Osteocyte (in vitro differentiated cells): Measurements from ENCODE around the gene TMEM232. TPM values are rescaled to one million over a fixed set of nuclear protein-coding genes. Genes with fewer than 3 reads are reported as not detected.

Source experiments
- DNase-seq: peaks from one replicate; pipeline ENCODE4 v3.0.0; 2021; ENCODE audit warnings: mixed read lengths; ENCODE audit not compliant: unreplicated experiment; ENCODE audit errors: extremely low spot score
- H3K27ac Mint-ChIP-seq: one replicate; pipeline ENCODE4 v1.8.0; 2021; ENCODE audit warnings: mild to moderate bottlenecking, mixed read lengths; ENCODE audit not compliant: unreplicated experiment
- H3K27me3 Mint-ChIP-seq: one replicate; pipeline ENCODE4 v1.8.0; 2021; ENCODE audit warnings: mixed read lengths; ENCODE audit not compliant: unreplicated experiment
- H3K36me3 Mint-ChIP-seq: one replicate; pipeline ENCODE4 v1.8.0; 2021; ENCODE audit warnings: mixed read lengths; ENCODE audit not compliant: unreplicated experiment
- H3K4me1 Mint-ChIP-seq: one replicate; pipeline ENCODE4 v1.8.0; 2021; ENCODE audit warnings: mixed read lengths; ENCODE audit not compliant: unreplicated experiment
- H3K4me3 Mint-ChIP-seq: one replicate; pipeline ENCODE4 v1.8.0; 2021; ENCODE audit warnings: mild to moderate bottlenecking, moderate library complexity, mixed read lengths; ENCODE audit not compliant: unreplicated experiment
- H3K9me3 Mint-ChIP-seq: one replicate; pipeline ENCODE4 v1.8.0; 2021; ENCODE audit warnings: mixed read lengths; ENCODE audit not compliant: unreplicated experiment
- CTCF ChIP-seq: fragments of 200-600 bp; sonication (generic); IDR thresholded peaks from 2 replicates; pipeline ENCODE4 v1.5.0; 2021; ENCODE audit warnings: antibody characterized with exemption, mild to moderate bottlenecking, moderate library complexity
- total RNA-seq: library from RNA; stranded (reverse); gene quantifications from 2 replicates; pipeline ENCODE4 v1.2.1, GENCODE V29; 2021

TMEM232 gene
- total RNA-seq, 1 donor from 2014 or later = 3.5 TPM

- H3K9me3 Mint-ChIP-seq = peaks cover 15% of the 10 kb centered on the region
- no peak for DNase-seq
- TF ChIP-seq CTCF = no peak
- H3K4me1 Mint-ChIP-seq = no peaks in the 10 kb centered on the region
- no peaks in the 10 kb centered on the region for H3K36me3 Mint-ChIP-seq
- no peaks in the 10 kb centered on the region for H3K27me3 Mint-ChIP-seq
- H3K4me3 Mint-ChIP-seq = no peak overlapping the region
- no peak overlapping the region for H3K27ac Mint-ChIP-seq
These were observed 200.7 kb downstream of the TMEM232 start for GRCh38 chr5:110525762-110526161.

DNA sequence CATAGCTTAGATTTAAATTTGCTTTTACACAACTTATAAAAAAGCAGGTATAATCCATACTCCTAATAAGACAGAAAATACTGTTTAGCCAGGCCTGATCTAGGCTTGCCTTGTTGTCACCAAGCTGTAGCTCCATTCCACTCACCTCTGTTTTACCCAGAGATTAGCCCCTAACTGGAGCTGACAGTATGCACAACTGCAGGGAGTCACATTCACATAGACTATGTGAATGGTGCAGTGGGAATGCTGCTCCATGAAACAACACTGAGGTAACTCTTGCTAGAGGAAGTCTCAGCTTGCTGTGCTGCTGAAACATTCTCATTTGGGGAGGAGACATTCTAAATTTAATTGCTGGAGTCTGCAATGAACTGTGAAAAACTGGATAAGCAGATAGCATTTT, 209.1 kb downstream of the TMEM232 start:
- DNase-seq = no peak
- no peak for TF ChIP-seq CTCF
- Mint-ChIP-seq H3K36me3 (no peaks in the 10 kb centered on the region), H3K9me3 (peaks cover 15% of the 10 kb centered on the region), H3K4me3 (no peak overlapping the region), H3K27me3 (peaks cover 5% of the 10 kb centered on the region), H3K27ac (no peak overlapping the region), H3K4me1 (peaks cover 5% of the 10 kb centered on the region)

DNA sequence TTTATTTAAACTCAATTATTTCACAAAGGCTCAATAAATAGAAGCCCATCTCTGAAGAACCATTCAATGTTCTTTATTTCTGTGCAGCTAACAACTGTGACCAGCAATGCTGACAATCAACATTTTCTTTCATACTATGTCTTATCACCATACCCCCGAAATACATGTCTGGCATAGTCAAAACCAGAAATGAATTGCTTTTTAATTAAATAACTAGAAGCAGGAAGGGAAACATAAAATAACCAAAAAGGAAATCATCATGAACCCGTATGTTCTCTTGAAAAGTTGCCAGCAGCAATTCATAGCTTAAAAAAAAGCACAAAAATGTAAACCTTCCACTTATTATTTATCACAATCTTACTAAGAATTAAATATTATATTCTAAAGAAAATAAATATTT, 212.4 kb downstream of the TMEM232 start:
- Mint-ChIP-seq H3K27me3 (peaks cover 5% of the 10 kb centered on the region), H3K4me1 (peaks cover 5% of the 10 kb centered on the region), H3K4me3 (no peak overlapping the region), H3K36me3 (no peaks in the 10 kb centered on the region), H3K9me3 (no peaks in the 10 kb centered on the region), H3K27ac (no peak overlapping the region)
- TF ChIP-seq CTCF = no peak
- no peak for DNase-seq

DNA sequence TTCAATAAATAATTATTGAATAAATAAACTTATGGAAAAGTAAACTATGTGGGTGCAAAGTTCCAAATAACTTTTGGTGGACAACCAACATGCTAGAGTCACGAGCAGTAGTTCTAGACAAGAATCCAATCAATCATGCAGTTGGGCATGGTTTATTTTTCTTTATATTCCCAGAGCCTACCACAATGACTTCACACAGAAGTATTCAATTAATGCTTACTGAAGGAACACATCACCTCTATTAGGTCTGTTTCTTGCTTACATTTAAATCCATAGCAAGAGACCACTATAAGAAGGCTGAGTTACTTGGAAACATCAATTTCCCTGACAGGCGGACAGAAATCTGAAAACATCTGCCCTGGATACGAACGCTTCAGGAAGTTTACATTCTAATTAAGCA, 214.2 kb downstream of the TMEM232 start:
- no peaks in the 10 kb centered on the region for H3K9me3 Mint-ChIP-seq
- H3K27me3 Mint-ChIP-seq = no peaks in the 10 kb centered on the region
- DNase-seq = no peak
- peaks cover 5% of the 10 kb centered on the region for H3K4me1 Mint-ChIP-seq
- no peak overlapping the region for H3K27ac Mint-ChIP-seq
- no peak for TF ChIP-seq CTCF
- H3K4me3 Mint-ChIP-seq = no peak overlapping the region
- H3K36me3 Mint-ChIP-seq = no peaks in the 10 kb centered on the region

GRCh38 chr5:110510146-110510545, 216.3 kb downstream of the TMEM232 start:
- no peak overlapping the region for H3K4me3 Mint-ChIP-seq
- no peak overlapping the region for H3K27ac Mint-ChIP-seq
- no peaks in the 10 kb centered on the region for H3K36me3 Mint-ChIP-seq
- TF ChIP-seq CTCF = no peak
- no peaks in the 10 kb centered on the region for H3K9me3 Mint-ChIP-seq
- H3K27me3 Mint-ChIP-seq = no peaks in the 10 kb centered on the region
- peaks cover 5% of the 10 kb centered on the region for H3K4me1 Mint-ChIP-seq
- DNase-seq = no peak
